Activated gamma-delta T cell treated with anti-CD3 and anti-CD28 coated beads, Interleukin-2, amount 50 U/mL, for 16 hours (primary cell): Measurements from ENCODE around the gene GGT1.
"Not testable (repeated sequence)": the region's sequence is repeated elsewhere in the genome, so short reads cannot be mapped to it uniquely, and the experiment has no call there.

Experiments used
- DNase-seq: peaks from one replicate; pipeline ENCODE4 v3.0.0-alpha.2; 2020; ENCODE audit warnings: low read depth

Gene GGT1

DNA sequence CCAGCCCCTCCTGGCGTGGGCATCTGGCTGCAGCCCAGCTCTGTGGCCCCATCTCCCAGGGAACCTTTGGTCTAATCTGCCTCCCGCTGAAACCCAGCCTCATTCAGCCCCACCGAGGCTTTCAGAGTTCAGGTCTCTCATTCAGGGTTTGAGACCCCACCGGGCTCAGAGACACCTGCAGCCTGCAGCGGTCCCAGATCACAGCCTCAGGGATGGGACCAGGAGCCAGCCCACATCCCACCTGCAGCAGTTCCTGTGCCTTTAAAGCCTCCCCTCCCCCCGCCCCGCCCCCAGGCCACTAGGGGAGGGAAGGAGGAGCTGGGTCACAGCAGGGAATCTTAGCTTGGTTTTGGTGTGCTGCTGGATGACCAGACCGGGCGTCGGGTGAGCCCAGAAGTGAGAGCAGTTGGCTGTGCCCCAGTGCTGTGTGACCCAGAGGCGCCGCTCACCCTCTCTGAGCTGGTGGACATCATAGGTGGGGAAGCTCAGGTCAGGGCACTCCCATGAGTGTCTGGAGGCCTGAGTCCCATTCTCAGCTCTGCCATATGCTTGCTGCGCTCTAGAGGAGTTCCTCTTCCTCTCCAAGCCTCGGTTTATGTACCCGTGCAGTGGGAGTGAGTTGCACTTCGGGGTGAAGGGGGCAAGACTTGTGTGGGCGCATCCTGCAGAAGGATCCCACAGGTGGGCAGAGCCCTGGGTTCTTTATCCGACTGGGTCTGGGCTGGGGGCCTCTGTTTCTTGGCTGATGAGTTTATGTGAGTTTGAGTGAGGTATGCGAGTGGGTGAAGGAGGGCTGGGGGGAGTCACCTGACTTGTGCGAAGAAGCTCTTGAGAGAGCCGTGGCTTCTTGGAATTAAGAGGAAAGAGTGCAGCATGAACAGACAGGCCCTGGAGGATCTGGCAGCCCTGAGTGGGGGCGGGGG lies at the start of gene GGT1:
Gene GGT1 (plus strand): TSS at position 347 of the 923 bp plus-strand sequence. CDS start 7,889 bp downstream, outside the sequence.
- not testable (repeated sequence) for DNase-seq

DNA sequence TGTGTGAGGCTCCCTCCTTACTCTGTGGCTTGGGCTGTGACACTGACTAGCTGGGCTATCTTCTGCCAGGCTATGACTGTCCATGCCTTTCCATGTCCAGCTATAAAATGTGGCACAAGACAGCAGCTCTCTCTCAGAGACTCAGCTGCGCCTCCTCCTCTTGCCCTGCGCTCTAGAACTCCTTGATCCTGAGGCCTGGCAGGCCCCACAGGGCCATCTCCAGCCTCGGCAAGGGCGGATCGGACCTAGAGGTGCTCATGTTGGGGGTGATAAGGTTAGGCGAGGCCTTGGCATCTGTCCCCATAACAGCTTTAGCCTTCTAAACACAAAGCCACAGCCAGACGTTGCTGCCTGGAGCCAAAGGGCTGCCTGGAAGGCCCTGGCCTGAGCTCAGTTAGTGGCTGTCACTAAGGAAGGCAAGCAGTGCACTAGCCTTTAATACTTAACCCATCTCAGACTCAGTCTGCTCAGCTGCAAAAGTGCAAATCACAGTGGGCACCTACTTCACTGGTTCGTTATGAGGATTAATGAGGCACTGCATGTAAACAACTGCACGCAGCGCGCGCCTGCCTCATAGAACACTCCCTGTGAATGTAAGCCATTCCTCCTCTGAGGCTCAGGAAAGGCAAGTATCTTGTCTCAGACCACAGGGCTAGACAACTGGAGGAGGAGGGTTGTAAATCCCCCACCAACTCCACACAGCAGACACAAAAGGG lies 49.2 kb upstream of the GGT1 start:
- DNase-seq = no peak

DNA sequence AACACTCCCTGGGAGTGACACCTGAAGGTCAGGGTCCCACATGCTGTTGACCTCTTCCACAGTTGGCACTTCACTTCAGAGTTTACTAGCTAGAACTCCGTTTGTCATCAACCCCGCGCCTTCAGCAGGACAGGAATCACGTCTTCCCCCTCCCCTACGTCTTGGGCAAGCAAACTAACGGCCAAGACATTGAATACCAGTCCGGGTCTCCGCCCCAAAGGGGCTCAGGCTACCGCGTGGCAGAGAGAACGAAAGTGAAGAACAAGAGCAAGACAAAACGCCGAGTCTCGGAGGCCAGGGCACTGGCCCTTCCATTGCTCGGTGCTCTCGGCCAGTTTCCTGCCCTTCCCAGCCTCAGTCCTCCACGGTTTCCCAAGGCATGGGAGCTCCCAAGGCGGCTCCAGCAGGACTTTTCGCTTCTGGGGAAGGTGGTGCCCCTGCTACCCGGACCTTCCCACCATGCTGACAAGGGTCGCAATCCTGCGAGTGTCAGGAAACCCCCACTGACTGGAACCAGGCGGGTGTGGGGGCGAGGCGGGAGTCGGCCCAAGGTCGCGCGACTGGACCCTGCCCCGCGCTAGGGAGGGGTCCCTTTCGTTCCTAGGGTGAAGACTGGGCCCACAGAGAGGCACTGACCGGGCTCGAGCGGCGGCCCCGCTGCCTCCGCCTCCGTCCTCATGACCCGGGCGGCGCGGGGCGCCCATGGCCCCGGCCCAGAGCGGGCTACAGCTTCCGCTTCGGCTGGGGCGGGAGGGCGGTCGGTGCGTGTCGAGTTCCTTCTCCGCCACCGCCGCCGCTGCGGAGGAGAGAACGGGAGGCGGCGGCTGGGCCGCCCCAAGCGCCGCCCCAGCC lies 48.5 kb upstream of the GGT1 start, which contains the start of gene GUCD1:
Gene GUCD1 (minus strand): TSS at position 826 of the 852 bp plus-strand sequence. CDS start 147 bp downstream, at position 679.
- peak; percentile 4 for DNase-seq

DNA sequence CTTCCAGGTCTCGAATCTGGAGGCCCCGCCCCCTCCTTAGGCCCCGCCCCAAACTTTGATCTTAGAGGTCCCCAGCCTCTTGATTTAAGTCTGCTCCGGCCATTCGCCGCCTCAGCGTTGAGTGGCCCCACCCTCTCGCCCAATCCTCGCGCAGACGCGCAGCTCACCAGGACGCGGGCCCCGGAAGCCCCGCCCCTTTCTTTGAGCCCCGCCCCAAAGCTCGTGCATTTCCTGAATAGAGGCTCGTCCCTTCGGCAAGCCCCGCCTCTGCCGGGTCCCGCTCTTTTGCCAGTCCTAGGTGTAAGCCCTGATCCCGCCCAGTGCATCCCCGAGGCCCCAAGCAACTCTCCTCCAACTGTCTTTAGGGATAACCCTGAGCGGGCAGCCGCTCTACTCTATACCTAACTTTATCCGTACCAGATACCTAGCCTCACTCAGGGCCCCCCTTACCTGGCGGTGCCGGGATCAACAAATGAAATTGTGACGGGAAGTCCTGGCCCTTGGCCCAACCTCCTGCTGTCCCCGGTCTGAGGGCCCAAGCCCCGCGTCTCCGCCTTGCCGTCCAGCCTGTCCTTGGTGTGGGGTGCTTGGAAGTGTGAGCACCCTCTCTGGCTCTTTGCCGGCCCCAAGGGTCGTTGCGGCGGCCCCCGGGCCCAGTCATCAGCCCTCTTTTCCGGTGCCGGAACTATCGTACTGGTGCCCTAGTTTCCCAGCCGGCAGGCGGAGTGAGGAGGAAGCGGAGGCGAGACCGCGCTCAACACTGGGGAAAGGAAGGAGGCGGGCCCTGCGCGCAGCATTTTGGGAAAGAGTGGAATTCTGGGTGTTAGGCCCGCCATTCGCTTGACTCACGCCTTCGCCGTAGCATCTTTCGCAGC lies 47.6 kb upstream of the GGT1 start, which contains the start of gene SNRPD3:
Gene SNRPD3 (plus strand): TSS at position 835 of the 875 bp plus-strand sequence. CDS start 1,676 bp downstream, outside the sequence.
- peak; percentile 100 for DNase-seq

DNA sequence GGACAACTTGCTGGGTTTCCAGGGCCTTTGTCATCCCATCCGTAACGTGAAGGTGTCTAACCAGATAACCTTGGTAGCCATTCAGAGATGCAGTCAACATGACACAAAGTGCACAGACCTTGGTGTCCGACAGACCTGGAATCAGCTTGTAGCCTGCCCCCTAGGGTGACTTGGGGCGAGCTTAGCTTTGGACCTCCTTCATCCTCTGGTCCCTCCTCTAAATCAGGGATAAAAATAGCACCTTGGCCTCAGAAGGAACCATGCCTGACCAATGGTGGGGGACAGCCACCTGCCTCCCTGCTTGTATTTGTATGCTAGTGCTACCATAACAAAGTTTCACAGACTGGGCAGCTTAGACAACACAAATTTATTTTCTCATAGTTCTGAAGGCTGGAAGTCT lies 43.5 kb upstream of the GGT1 start:
- no peak for DNase-seq

DNA sequence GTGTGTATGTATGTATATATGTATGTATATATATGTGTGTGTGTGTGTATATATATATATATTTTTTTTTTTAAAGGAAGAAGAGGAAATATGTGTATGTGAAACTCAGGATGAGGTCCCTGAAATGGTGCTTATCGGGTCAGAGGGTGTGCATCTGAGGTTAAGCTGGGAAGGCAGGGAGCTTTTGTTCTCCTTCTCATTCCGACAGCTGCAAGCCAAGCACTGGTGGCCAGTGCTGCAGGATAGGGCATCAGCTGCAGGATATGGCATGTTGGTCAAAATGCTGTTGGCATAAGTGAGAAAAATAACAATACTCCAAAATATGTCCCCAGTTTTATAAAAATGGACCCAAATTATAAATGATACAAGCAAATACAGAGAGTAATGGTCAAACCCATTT lies 39.7 kb upstream of the GGT1 start:
- no peak for DNase-seq

DNA sequence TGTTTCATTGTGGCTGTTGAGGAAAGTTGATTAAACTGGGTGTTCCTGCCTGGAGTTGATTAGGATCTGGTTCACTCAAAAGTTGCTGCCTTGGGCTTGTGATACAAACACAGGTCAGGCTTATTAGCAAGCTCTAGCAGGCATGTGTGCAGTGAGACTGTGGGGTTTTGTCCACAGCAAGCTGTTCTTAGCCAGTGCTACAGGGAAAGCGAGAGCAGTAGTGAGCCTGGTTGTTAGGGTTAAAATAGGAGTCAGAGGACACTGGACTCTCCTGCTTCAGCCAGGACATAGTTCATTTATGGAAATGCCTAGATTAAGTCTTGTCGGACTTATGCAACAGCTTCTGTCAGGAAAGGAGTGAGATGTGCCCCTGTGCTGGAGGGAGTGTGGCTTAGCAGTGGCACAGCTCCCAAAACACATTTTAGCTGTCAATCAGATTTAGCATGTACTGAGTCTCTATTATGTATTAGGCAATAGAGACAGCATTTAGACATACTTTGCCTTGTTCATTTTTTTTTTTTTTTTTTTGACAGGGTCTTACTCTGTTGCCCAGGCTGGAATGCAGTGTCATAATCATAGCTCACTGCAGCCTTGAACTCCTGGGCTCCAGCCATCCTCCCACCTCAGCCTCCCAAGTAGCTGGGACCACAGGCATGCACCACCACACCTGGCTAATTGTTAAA lies 38.5 kb upstream of the GGT1 start:
- no peak for DNase-seq

DNA sequence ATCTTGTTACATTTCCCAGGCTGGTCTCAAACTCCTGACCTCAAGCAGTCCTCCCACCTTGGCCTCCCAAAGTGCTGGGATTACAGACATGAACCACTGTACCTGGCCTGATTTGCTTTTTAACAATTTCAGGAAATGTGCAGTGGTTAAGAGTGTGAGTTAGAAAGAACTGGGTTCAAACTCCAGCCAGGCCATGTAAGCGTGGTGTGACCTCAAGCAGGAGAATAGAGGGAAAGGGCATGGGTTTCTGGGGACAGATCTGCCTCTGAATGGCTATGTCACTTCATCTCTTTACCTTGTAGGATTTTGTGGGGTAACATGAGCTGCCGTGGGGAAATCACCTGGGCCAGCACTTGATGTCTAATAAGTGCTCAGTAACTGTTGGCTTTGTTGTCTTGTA lies 37.9 kb upstream of the GGT1 start:
- no peak for DNase-seq

DNA sequence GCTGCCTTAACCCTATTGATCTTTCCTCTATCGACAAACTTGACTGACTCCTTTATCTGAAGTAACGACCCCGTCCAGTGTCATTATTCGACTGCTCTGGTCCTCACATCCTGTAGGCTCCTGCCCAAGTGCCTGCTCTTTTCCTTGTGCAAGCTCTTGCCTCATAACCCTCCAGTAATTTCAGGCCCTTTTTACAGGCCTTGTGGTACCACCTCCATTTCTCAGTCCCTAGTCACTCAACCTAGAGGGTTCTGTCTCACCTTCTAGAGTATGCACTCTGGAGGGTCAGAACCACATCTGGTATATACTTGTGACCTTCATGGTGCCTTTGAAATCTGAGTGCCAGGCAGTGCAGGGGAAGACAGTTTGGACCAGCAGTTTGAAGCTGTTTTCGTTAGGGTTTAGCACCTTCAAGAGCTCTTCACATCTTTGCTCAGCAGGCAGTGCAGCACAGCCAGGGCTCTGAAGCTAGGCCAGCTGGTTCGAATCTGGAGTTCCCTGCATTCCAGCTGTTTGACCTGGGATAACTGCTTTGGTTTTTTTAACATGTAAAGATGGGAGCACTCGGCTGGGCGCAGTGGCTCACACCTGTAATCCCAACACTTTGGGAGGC lies 36.0 kb upstream of the GGT1 start:
- no peak for DNase-seq

DNA sequence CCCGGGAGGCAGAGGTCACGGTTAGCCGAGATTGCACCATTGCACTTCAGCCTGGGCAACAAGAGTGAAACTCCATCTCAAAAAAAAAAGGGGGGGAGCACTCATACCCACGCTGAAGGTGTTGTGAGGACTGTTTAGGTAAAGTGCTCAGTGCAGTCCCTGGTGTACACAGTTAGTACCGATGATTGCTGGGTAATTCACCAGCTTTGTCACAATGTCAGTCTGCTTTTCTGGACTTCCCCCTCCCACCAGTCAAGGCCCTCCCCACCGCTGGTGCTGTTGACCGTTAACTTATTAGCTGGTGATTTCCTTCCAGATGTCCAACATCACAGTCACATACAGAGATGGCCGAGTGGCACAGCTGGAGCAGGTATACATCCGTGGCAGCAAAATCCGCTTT lies 35.3 kb upstream of the GGT1 start:
- DNase-seq = no peak

DNA sequence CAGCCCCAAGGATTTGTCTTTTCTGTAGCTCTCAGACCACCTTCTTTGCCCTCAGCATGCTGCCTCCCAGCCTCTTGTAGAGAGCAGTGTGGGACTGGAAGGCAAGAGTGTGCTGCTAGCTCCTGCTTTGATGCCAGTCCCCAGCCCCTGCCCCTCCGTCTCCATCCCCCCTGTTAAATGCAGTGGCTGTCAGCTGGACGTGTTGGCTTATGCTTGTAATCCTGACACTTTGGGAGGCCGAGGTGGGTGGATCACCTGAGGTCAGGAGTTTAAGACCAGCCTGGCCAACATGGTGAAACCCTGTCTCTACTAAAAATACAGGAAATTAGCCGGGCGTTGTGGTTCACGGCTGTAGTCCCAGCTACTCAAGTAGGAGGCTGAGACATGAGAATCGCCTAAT lies 31.7 kb upstream of the GGT1 start:
- DNase-seq = no peak

DNA sequence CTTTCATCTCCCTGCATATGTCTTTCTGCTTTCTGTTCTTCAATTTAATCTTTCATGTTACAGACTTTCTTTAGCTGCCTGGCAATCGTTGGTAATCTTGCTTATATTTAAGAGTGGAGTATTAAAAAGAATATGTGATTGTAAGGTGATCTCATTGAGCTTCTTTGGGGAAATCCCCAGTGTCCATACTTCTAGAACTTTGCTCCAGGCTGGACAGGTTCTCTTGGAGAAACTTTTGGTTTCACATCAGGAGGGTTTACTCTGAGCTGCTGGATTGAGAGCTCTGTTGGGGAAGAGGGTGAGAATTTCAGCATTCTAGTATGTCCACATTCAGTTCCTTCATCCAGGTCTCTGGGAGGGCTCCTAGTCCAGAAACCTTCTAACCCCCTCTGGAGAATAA lies 26.2 kb upstream of the GGT1 start:
- DNase-seq = no peak

DNA sequence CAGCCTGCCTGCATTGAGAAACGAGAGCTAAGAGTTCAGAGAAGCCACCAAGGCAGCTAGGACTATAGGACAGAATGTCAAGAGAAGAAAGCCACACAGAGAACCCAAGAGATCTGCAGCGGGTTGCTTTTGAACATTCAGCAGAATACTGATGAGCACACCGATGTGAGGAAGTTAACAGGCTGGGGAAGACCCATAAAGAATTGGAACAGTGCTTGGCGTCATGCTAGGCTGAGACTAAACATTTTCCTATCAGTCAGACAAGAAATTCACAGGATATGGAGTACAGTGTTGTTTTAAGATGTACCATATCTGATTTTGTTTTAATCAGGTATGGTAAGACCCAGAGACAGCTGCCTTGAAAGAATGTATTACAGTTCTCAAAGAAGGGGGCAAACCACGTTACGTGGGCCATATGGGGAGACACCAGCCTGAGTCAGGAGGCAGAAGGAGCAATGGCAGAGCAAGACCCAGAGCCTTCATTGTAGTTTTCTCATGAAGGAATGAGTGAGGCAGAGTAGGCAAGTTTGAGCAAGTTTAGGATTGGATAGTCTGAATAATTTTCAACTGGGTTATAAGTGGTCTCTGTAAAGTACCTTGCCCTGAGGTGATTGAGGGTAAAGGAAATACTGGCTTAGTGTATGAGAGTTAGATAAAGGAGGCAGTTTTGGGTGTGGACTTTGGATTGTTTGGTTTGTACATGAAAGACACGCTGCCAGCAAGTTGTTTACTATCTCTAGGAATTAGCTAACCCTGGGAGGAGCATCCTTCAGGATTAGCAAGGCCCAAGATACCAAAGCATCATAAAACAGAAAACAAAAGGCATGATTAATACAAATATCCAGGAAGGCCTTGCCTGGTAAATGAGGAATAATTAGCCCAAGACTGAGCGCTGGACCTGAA lies 24.4 kb upstream of the GGT1 start:
- no peak for DNase-seq

DNA sequence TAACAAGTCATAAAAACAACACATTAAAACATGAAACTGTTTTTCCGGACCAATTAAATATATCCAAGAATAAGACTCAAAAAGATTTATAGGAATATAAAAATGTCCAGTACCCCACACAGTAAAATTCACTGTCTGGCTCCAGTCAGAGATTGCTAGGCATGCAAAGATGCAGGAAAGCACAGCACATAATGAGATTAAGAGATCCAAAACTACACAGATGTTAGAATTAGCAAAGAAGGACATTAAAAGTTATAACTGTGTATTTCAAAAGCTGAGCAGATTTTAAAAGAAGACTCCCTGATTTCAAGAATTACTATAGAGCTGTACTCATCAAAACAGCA lies 23.8 kb upstream of the GGT1 start:
- no peak for DNase-seq

DNA sequence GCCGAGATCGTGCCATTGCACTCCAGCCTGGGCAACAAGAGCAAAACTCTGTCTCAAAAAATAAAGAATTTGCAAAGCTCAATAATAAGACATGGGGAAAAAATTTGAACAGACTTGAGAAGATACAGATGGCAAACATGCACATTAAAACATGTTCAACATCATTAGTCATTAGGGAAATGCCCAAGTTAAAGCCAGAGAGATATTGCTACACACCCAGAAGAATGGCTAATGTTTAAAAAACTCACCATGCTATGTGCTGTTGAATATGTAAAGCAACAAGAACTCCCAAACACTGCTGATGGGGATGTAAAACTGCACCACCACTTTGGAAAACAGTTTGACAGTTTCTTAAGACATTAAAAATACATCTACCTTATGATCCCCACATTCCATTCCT lies 22.7 kb upstream of the GGT1 start:
- no peak for DNase-seq

DNA sequence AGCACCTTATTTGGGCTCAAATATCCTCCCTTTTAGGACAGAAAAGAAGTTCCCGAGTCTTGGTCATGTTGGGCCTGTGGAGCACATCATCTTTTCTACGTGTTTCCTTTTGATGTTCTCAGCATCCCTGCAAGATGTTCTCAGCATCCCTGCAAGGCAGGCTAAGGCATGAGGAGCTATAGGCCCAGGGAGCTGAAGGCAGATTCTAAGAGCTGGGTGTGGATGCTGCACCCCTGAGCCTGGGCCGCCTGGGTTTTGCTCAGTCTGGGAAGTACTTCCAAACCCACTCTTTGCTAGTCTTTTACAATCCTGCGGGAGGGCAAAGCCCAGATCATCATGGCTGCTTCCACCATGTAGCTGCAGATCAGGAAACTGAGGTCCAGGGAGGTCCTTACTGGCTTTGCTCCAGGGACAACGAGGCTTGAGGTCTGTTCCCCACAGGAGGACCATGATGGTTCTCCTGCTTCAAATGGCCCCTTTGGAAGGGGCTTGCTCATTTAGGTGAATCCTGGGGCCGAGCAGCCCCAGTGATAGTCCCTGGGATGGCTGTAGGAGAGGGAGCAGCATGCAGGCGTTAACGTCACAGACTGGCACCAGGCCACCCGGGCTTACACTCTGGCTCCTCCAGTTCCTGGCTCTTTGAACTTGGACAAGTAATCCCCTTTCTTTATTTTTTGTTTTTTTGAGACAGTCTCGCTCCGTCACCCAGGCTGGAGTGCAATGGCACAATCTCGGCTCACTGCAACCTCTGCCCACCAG lies 20.8 kb upstream of the GGT1 start:
- DNase-seq = no peak

DNA sequence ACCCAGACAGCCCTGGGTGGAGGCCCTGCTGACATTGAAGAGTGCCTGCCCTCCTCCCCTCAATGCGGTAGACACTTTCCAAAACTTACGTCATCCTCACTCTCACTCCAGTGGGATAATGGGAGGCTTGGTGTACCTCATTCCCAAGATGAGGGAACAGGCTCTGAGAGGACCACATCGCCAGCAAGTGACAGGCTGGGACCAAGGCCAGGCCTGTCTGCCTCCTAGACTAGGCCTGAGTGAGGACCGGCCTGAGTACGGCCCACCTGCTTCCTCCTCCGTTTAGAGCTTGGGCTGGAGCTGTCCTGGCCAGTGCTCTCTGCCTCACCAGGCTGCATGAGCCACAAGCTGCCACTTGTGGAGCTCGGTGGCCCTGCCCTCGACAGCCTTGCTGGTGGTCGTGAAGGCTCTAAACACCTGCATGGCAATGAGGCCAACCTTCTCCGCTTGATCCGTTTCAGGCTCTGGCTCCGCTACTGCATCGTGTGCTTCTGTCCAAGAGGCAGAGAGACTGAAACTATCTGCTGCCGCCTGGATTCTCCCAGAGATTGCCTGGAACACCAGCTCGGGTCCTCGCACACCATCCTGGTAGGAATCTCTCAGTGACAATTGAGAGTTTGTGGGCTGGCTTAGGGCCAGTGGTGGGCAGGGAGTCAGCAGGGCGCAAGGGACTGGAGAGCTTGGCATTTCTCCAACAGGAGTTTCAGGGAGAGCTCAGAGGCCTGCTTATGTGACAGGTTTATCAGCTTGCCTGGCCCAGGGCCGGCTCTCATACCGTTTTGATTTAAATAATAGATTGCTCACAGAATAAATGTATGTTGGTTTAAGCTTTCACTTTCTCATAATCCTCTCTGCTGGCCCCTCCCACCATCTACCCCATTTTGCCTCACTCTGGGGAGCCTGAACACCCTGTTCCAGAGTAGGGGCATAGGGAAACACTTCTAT lies 19.5 kb upstream of the GGT1 start:
- DNase-seq = no peak
